Esophagus squamous epithelium (tissue), 5 donors: ENCODE measurements around the gene OR6X1. TPM values are rescaled to one million over a fixed set of nuclear protein-coding genes. Genes with fewer than 3 reads are reported as not detected.
"Not testable (repeated sequence)": the region's sequence is repeated elsewhere in the genome, so short reads cannot be mapped to it uniquely, and the experiment has no call there.

ENCODE experiments used
- DNase-seq: peaks from one replicate; lab custom pipeline; 2025; lab: John Stamatoyannopoulos, UW
- H3K27ac ChIP-seq, 4 donors: fragments of 200-600 bp; sonication (generic); one replicate each; pipeline ENCODE4 v1.5.1; 2016 to 2019; ENCODE audit warnings: mild to moderate bottlenecking in 1 of 4
- H3K27me3 ChIP-seq, 4 donors: fragments of 200-600 bp; sonication (generic); 1 replicate in 3 of 4; 2 replicates in 1 of 4; pipeline versions ENCODE4 v1.5.1 to v1.6.0; 2017 to 2021; ENCODE audit warnings: antibody characterized with exemption in 1 of 4
- H3K36me3 ChIP-seq, 3 donors: fragments of 200-600 bp; sonication (generic); one replicate each; pipeline ENCODE4 v1.5.1; 2016 to 2019
- H3K4me1 ChIP-seq, 3 donors: fragments of 200-600 bp; sonication (generic); one replicate each; pipeline ENCODE4 v1.5.1; 2017 to 2019
- H3K4me3 ChIP-seq, 4 donors: fragments of 200-600 bp; sonication (generic); 1 replicate in 3 of 4; 2 replicates in 1 of 4; pipeline ENCODE4 v1.5.1; 2016 to 2019; ENCODE audit warnings: mild to moderate bottlenecking in 2 of 4, moderate library complexity in 1 of 4
- H3K9me3 ChIP-seq, 3 donors: fragments of 200-600 bp; sonication (generic); one replicate each; pipeline ENCODE4 v1.5.1; 2016 to 2019
- CTCF ChIP-seq, 6 experiments: fragments of 450-650 bp in 4 of 6; fragments of 200-600 bp in 2 of 6; sonication (generic) in 2 of 6; IDR thresholded peaks; one replicate each; pipeline ENCODE4 v1.5.1; 2016 to 2019; ENCODE audit warnings: antibody characterized with exemption in 6 of 6, mild to moderate bottlenecking in 4 of 6, moderate library complexity in 4 of 6
- POLR2A ChIP-seq, 4 donors: fragments of 450-650 bp; IDR thresholded peaks; one replicate each; pipeline ENCODE4 v1.6.1; 2017; ENCODE audit warnings: antibody characterized with exemption in 4 of 4, mild to moderate bottlenecking in 4 of 4, moderate library complexity in 3 of 4
- whole genome bisulfite sequencing, 2 donors: methylation state at CpG; one replicate each; pipeline ENCODE4 v1.1.5; 2018; 5-methylcytosine and 5-hydroxymethylcytosine counted together
- intact Hi-C: fragments of 100-400 bp; cut with DNase I; formaldehyde crosslinking; loops from one replicate; pipeline ENCODE4 v1.15.0; 2022
- total RNA-seq, 4 donors: library from RNA; depleted of rRNA; stranded (reverse); fragments of >200 nt; gene quantifications; one replicate each; pipeline ENCODE4 v1.1.0, GENCODE V29; 2016
- donor health status: DM: yes; HTN: yes; CAD: no.

OR6X1 gene
- total RNA-seq, 4 donors from 2014 or later, result not detected

GRCh38 chr11:123718469-123718868 is 35.8 kb downstream of the OR6X1 start:
- WGBS, 2 donors, result 64 to 84% methylated on average over 4 of the region's 4 CpGs
- H3K4me3 ChIP-seq, result no peak overlapping the region
- intact Hi-C loops, result no loop called here
- DNase-seq, result no peak
- H3K36me3 ChIP-seq, result no peaks in the 10 kb centered on the region
- peaks cover 0 to 7% (median 0%) of the 10 kb centered on the region in 4 donors for H3K27me3 ChIP-seq
- TF ChIP-seq POLR2A (IDR thresholded peaks at IDR 0.05) (no peak), CTCF (IDR thresholded peaks at IDR 0.05) (no peak)
- H3K4me1 ChIP-seq, result no peaks in the 10 kb centered on the region
- no peaks in the 10 kb centered on the region for H3K9me3 ChIP-seq
- no peak overlapping the region for H3K27ac ChIP-seq

- Histone ChIP-seq H3K36me3 (no peaks in the 10 kb centered on the region), H3K4me1 (no peaks in the 10 kb centered on the region), H3K4me3 (no peak overlapping the region), H3K27me3 (peaks cover 0 to 7% (median 0%) of the 10 kb centered on the region in 4 donors), H3K27ac (no peak overlapping the region), H3K9me3 (no peaks in the 10 kb centered on the region)
- no peak for DNase-seq
- WGBS, 2 donors, result 84 to 91% methylated on average over 2 of the region's 2 CpGs
- intact Hi-C loops, result no loop called here
- TF ChIP-seq POLR2A (IDR thresholded peaks at IDR 0.05), result no peak
- TF ChIP-seq CTCF (IDR thresholded peaks at IDR 0.05), result no peak
These were observed 36.3 kb downstream of the OR6X1 start for GRCh38 chr11:123718063-123718462.

- DNase-seq, H3K9me3 ChIP-seq, intact Hi-C loops, H3K27me3 ChIP-seq, H3K4me3 ChIP-seq, H3K27ac ChIP-seq, H3K4me1 ChIP-seq, H3K36me3 ChIP-seq: not testable (repeated sequence)
- WGBS, 2 donors, result 75 to 77% methylated on average over 3 of the region's 3 CpGs
These were observed 41.7 kb downstream of the OR6X1 start for GRCh38 chr11:123712627-123713026.

GRCh38 chr11:123707606-123708205 is 46.6 kb downstream of the OR6X1 start:
- Histone ChIP-seq H3K36me3 (no peaks in the 10 kb centered on the region), H3K4me3 (no peak overlapping the region), H3K4me1 (no peaks in the 10 kb centered on the region), H3K9me3 (no peaks in the 10 kb centered on the region), H3K27ac (no peak overlapping the region), H3K27me3 (peaks cover 0 to 4% (median 0%) of the 10 kb centered on the region in 4 donors)
- TF ChIP-seq POLR2A (IDR thresholded peaks at IDR 0.05), result no peak
- TF ChIP-seq CTCF (IDR thresholded peaks at IDR 0.05), result peak in 5 of 6 experiments; percentile 50 to 73 (median 56)
- no peak for DNase-seq
- 2 to 3% methylated on average over 8 of the region's 8 CpGs for WGBS, 2 donors
- intact Hi-C loops, result loop anchor here (5.0 kb wide), 1 partner anchor 125 kb away; no protein-coding TSS in a partner anchor

GRCh38 chr11:123707206-123707605 is 47.1 kb downstream of the OR6X1 start:
- Histone ChIP-seq H3K4me3 (no peak overlapping the region), H3K4me1 (no peaks in the 10 kb centered on the region), H3K27ac (no peak overlapping the region), H3K9me3 (no peaks in the 10 kb centered on the region), H3K27me3 (peaks cover 0 to 7% (median 0%) of the 10 kb centered on the region in 4 donors), H3K36me3 (no peaks in the 10 kb centered on the region)
- WGBS, 2 donors, result 89 to 90% methylated on average over 3 of the region's 3 CpGs
- DNase-seq, result no peak
- intact Hi-C loops, result loop anchor here (5.0 kb wide), 1 partner anchor 125 kb away; no protein-coding TSS in a partner anchor
- TF ChIP-seq CTCF (IDR thresholded peaks at IDR 0.05) (no peak), POLR2A (IDR thresholded peaks at IDR 0.05) (no peak)
